NCI-H345 treated with DMSO at 0.1 percent for 48 hours (cell line): Measurements from ENCODE around the gene TRIO.
A peak's percentile ranks its signal among the peaks of the same experiment; 100 is the strongest.

Experiments
- DNase-seq: peaks from one replicate; lab custom pipeline; 2025; ENCODE audit not compliant: unreplicated experiment; lab: John Stamatoyannopoulos, UW

The TRIO gene

DNA sequence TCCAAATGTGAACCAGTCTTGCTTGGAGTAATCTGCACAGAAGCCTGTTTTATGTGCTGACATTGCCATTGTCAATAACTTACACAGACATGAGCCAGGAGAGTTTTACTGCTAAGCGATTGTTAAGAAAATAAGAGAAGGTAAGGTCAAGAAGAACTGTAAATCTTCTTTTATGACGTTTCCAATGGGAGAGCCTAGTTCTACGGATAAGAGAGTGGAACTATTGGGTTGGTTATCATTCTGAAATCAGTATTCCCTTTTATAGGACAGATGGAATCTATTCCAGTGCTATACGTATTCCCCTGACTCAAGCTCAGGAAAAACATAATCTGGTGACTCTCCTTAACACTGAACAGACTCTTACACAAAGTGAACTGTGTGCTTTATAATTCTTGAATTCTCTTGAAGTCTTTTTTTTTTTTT lies 300.5 kb downstream of the TRIO start:
- DNase-seq = no peak

DNA sequence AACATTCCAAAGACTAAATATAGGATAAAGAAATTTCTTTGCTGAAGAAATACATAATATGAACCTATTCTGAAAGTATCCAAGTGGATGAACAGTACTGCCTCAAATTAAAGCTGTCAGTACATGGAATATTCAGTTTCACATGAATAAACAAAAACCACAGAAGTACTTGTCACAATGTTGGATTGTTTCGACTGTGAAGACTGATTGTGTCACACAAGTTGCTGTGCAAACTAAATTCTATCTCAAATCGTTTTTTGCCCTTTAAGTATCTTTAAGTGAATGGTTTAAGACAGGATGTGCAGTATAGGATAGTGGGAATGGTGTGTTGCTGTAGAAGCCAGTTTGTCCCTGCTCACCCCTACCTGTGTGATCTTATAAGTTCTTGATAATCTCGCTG lies 301.0 kb downstream of the TRIO start:
- no peak for DNase-seq

DNA sequence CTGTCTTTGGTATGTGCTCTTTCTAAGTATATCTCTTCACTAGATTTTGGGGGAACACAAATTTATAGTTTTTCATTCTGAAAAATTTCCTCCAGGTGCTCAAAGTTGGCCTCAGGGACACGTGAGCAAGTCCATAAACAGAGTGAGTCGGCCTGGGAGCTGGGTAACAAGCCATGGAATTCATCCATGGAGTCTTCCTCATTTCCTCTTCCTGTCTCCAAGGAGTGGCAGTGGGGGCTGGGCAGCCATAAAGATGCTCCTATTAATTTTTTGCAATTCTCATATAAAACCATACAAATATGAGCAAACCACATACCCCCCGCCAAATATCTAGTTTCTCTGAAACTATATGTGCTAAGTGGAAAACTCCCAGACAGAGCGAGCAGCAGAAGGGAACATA lies 301.9 kb downstream of the TRIO start:
- DNase-seq = no peak

DNA sequence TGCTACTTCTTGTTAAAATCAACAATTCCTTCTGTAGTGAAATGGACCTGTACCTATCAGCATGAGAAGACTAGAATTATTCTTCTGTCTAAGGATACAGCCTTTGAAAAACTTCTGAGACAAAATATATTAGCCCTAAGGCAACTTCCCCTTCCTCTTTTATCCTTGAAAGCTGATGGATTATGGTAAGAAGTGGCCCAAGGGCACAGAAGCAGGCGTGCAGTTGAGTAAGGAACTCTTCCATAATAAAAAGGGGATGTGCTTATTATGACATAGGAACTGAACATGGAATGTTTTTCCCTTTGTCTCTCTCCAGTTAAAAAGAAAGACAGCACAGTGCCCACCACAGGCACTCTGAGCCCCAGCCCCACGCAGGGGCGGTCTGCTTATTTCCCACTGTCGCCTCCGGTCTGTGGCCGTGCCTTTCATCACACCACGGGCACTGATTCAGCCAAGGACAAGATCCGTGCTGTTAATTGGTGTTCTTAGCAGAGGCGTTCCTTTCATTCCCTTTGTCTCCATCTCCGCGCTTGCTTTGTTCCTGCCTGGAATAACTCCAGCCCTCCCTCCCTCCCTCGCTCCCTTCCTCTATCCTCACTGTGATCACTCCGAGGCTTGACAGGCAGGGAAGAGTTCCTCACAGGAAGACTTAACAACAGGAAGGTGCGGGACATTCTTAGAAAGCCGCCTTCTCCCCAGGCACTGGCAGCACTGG lies 302.6 kb downstream of the TRIO start:
- DNase-seq = no peak

DNA sequence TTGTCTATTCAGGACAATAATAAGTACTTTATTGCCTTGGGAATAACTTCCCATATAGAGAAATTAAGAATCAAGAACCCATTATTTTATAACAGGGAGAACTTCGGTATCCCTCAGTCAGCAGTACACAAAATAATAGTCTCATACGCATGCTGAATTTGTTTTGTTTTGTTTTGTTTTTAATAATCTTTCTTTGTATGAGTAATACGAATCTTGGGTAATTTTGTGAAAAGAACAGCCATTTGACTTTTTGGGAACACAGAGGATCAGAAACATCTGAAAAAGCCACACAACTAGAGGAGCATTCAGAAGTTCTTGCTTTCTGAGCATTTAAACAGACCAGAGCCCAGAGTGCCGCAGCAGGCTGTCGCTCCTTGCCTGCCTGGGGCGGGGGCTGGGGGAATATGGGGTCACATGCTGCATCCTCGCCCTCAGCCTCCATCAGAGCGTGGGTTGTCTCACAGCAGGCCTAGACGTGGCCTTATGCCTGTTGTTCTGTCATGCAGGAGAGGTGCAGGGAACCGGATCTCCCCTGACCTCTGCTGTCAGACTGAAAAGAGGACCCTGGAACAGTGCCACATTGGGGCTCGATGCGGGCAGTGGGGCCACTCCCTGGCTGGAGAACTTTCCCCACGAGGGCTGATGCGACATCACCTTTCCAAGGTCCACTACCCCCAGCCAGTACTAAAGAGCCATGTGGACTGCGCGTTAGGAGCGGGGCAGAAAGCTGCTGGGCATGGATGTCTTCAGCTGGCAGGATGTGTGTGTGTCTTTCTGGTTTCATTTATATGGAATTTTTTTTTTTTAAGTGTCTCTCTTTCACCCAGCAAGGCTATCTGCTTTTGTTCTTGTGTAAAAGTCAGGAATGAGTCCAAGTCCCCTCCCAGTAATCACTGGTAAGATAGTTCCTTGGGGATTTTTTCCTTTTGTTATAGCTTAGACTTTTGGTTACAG lies 305.1 kb downstream of the TRIO start:
- DNase-seq = no peak

DNA sequence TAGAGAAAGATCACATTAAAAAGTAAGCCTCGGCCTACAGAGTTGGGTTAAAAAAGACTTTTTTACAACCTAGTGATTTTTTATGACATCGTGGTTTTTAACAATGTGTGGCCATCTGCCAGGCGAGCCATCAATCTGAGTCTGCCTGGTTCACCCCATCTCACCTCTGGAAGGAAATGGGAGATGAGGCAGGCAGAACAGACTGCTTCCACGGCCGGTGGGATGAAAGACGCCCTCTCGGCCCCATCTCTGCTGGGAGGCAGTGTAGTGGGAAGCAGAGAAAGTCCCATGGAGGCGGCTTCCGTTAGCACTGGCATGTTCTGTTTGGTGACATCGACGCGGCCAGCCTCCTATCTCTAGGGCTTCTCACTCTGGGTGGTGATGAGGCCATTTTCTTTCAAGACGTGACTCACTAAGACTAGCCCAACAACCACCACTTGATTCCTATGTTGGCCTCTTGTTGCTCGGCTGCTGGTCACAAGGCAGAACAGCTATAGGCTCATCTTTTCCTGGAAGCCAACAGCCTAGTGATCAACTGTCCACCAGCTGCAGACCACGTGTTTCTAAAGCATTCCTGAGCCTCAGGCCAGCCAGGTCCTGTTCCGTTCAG lies 306.0 kb downstream of the TRIO start:
- DNase-seq = no peak

DNA sequence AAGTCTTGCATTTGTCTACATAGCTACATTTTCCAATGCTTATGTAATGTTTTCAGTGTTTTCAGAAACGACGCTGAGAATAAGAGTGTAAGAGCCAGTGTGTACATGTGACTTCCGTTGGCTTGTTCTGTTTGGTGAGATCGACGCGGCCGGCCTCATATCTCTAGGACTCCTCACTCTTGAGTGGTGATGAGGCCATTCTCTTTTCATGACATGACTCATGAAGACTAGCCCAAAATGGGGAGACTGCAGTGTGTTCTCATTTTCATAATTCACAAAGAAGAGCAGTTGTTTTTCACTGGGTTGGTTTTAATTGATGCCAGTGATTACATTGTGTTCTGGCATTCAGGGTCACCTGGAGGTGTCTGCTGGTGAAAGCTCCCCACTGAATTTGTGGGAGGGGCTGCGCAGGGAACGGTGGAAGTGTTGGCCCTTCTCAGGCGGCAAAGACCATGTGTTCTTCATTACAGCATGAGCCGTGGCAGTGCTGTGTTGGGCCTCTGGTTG lies 306.9 kb downstream of the TRIO start:
- no peak for DNase-seq

DNA sequence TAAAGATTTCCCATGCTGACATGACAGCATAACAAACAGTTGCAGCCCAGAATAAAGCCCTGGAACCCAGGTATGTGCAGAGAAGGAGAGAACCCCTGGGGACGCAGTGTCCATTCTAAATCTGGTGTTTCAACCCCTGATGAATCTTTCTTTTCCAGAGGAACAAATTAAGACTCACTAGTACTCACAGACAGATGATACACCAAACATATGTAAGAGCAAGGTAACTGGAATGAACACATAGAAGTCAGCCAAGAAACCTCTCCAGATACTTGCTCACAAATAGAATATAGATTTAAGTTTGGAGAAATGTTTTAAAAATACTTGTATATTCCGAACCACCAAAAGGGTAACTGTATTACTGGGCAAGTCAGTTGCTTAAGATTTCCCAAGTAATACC lies 307.6 kb downstream of the TRIO start:
- no peak for DNase-seq

DNA sequence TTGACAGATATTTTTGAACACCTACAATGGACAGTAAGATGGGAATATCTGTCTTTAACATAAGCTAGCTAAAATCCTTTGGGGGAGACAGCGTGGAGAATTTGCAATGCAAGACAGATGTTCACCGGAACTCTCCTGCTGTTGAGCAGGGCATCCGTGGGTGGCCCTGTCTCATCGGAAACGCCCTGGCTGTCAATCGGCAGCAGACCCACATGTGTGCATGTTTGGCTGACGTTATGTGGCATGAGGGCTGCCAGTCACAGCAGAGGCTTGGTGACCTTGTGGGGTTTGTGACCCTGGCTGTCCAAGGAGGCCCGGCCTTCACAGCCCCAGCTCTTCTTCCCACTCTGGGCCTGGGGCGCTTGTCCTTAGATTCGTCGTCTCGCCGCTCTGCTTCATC lies 308.7 kb downstream of the TRIO start:
- no peak for DNase-seq

DNA sequence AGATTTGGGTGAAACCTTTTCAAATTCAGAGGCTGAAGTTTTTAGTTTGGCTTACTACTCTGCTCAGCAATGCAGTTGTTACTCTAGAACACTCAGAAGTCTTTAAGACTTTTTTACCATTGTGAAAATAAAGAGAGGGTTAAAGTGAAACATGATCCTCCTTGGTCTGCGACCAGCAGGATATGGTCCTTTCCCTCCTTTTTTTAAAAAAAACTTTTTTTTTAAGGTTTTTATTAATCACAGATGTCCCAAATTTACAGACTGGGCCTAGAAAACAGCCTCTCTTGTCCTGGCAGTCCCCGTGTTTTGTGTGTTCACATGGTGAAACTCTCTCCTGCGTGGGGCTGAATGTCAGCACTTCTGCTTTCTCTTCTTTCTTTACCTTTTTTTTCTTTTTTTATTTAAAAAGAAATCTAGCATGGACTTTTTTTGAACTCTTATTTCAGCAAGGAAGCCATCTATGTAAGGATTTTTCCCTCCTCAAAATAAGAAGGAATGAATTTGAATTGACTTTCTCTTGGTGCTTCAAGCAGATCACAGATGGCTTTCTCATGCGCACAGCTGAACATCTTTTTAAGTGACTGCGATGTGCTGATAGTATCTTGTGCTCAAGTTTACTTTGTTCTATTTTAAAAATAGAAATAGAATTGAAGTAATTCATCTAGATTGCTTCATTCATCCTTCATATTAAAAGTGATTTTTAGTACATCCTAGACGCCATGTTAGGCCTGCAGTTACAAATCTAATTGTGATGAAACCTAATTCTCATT lies 309.7 kb downstream of the TRIO start:
- DNase-seq = no peak

DNA sequence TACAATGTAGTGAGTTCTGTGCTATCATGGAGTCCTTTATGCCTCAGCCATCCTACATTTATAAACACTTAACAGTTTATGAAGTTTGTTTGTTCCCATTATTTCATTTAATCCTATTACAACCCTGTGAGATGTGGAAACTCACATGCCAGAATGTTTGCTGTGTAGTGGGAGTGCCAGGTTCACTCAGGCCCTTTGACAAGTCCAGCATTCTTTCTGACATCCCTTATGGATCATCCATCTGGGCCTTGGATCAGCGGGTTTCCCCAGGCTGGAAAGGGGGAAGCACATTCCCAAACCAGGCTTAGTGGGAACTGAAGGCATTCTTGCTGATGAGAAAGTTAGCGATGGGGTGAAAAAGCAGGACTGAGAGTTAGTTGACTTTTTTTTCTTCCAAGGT lies 310.3 kb downstream of the TRIO start:
- no peak for DNase-seq

DNA sequence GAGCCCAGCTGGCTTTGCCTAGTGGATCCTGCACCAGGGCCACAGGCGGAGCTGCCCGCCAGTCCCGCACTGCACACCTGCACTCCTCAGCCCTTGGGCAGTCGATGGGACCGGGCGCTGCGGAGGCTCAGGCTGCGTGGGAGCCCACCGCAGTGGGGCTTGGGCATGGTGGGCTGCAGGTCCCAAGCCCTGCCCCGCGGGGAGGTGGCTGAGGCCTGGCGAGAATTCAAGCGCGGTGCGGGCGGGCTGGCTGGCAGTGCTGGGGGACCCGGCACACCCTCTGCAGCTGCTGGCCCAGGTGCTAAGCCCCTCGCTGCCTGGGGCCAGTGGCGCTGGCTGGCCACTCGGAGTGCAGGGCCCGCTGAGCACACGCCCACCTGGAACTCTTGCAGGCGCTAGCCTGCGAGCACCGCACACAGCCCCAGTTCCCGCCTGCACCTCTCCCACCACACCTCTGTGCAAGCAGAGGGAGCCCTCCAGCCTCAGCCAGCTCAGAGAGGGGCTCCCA lies 312.7 kb downstream of the TRIO start:
- DNase-seq = no peak

DNA sequence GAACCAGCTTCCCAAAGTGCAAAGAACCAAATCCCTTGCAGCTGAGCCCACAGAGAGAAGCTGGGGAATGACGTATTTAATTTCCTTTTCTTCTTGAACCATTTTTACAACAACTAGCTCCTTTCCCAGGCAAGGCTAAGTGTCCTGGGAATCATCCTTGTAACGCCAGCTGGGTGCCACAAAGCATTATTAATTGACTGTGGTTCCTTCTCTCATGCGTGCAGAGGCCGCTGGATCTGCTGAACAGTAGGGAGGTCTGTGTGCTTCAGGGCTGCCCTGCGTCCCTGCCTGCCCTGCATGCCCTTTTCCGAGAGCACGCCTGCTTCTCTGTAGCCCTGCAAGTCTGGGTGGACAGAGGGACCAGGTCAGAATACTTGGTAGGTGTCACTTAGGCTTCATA lies 314.3 kb downstream of the TRIO start:
- peak; percentile 71 for DNase-seq

DNA sequence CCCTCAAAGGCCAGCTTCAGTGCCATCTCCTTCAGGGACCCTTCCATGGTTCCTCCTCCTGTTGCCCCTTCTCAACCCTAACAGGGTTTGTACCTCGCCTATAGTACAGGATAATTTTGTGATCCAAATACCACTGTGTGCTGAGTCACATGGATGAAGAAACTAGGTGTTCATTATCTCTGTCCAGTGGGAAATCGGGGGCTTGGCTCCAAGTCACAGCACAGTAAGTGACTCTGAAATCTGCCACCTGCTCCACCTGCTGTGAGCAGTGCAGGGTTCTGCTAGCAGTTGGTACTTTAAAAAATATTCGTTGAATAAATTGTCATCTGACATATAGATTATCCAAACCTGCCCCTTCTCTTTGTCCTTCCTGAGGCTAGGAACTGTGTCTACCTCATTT lies 315.3 kb downstream of the TRIO start:
- peak; percentile 68 for DNase-seq

DNA sequence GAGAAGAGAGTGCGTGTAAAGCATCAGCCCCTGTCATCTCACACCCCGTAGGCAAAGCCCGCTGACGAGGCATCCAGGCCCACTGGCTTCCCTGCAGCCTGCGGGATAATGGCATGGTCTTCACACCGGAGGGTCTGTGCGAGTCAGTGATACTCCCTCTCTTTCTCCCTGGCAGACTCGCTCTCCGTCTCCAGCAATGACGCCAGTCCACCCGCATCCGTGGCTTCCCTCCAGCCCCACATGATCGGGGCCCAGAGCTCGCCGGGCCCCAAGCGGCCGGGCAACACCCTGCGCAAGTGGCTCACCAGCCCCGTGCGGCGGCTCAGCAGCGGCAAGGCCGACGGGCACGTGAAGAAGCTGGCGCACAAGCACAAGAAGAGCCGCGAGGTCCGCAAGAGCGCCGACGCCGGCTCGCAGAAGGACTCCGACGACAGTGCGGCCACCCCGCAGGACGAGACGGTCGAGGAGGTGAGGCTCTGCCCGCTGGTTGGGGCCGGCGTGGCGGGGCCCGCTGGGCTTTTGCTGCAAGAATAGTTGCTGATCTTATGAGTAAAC lies 317.8 kb downstream of the TRIO start:
- no peak for DNase-seq

DNA sequence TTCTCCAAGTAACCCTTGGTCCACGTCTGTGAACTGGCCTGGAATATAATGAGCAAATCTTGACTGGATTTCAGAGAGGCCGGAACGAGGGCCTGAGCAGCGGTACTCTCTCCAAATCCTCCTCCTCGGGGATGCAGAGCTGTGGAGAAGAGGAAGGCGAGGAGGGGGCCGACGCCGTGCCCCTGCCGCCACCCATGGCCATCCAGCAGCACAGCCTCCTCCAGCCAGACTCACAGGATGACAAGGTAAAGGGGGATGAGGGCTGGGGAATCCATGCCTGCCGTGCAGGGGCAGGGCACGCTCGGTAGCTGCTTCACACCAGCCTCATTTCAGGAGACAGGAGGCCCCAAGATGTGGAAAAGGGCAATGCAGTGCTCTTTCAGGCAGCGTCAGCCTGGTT lies 319.5 kb downstream of the TRIO start:
- no peak for DNase-seq

DNA sequence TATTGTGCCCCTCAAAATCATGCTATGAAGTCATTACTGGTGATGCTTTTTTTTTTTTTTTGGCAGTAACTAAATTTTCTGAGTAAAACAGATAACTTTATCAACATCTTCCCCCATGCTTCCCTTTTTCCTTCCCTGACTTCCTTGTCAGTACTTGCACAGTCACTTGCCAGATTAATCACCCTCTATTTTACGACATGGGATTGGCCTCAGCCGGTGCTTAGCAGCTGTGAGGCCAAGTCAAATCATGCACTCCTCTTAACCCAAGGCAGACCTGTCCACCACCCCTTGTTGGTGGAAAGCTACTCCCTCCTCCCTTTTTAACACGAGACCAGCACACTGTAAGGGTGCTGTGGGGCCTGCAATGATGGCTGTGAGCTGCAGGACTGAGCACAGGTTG lies 320.5 kb downstream of the TRIO start:
- no peak for DNase-seq

DNA sequence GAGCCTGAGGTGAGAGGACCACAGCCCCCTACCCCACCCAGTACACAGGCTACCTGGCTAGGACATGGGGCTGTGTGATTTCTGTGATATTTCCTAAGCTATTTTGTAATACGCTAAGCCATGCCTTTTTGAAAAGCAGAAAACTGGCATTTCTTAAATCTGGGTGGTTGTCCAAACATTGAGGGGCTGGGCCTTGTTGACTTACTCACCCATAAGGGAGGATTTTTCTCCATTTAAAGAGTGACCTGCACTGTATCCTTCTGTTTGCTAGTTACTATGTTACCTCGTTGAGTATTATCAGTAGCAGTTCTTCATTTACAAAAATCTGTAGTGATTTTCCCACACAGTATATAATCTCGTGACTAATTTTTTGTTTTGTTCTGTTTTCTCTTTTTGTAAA lies 321.0 kb downstream of the TRIO start:
- no peak for DNase-seq

DNA sequence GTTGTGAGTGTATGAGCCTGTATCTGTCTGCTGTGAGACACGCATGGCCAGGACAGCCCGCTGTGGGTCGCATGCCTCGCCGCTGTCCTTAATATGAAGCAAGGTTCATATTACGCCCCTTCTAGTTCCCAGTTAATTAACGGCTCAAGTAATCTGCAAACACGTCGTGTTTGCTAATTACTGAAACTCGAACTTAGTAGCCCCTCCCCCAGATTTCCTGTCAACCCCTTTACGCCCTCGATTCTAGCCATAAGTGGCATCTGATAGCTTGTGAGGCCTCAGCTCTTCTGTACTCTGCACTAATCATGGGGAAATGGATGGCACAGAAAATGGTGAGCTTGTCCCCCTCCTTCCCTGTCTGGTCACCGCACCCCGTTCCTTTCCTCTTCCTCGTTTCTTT lies 321.5 kb downstream of the TRIO start:
- no peak for DNase-seq

DNA sequence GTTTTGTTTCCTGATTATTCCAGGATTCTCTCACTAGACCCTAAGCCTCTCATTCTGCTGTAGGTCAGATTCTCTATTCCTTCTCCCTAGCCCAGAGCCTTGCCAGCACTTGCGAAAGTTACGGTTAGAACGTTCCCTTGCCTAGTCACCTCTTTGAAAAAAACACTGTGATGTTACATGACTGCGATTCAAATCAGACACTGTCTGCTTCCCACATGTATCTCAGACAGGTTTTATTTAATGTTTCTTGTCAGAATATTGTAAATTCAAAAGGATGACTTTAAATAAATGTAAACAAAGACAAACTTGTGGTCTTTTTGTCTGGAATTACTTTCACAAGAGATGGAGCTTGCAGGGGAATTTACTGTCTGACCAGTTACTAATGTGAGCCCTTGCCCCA lies 322.0 kb downstream of the TRIO start:
- DNase-seq = no peak

DNA sequence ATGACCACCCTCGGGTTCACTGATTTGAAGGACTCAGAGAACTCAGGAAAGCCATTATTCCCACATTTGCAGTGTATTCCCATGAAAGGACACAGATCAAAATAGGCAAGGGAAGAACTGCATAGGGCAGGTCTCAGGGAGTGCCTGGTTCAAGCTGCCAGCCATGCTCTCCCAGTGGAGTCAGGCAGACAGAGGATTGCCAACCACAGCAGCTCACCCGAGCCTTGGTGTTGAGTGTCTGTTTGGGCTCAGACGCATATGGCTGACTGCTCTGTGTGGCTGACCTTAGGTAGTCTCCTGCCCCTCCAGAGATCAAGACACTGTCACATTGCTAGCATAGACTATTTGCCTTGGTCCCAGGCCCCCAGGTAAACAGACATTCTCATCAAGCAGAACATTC lies 322.6 kb downstream of the TRIO start:
- no peak for DNase-seq
